Lung microvascular endothelial cell (primary cell): ENCODE results near the gene MT1A. TPM values are rescaled to one million over a fixed set of nuclear protein-coding genes. Genes with fewer than 3 reads are reported as not detected.
"Not testable (repeated sequence)": the region's sequence is repeated elsewhere in the genome, so short reads cannot be mapped to it uniquely, and the experiment has no call there.

Experiments
- DNase-seq, 2 donors: peaks; one replicate each; pipeline versions ENCODE4 v3.0.0 to v3.0.0-alpha.2; 2010; ENCODE audit warnings: low read depth in 2 of 2
- total RNA-seq: library from RNA; depleted of rRNA; stranded (reverse); fragments of >200 nt; gene quantifications from 2 replicates; pipeline ENCODE4 v1.2.1, GENCODE V29; 2014

The MT1A gene
- total RNA-seq, 1 donor from 2014 or later, result 0.79 TPM

GRCh38 chr16:56610017-56610608 lies 28.4 kb upstream of the MT1A start:
- peak; percentile 37 to 87 for DNase-seq

- DNase-seq, result no peak
Measured at GRCh38 chr16:56610609-56611111, 27.8 kb upstream of the MT1A start.

- peak; percentile 36 to 67 for DNase-seq
Measured at GRCh38 chr16:56611281-56611833, 27.1 kb upstream of the MT1A start.

- no peak for DNase-seq
Measured at GRCh38 chr16:56613706-56614105, 24.8 kb upstream of the MT1A start.

- peak in 1 of 2 donors; percentile 72 for DNase-seq
Measured at GRCh38 chr16:56614549-56614991, 23.9 kb upstream of the MT1A start.

GRCh38 chr16:56615353-56615752 lies 23.1 kb upstream of the MT1A start:
- no peak for DNase-seq

GRCh38 chr16:56616608-56617211 lies 21.8 kb upstream of the MT1A start:
- no peak for DNase-seq

GRCh38 chr16:56617212-56618085 lies 21.0 kb upstream of the MT1A start:
- peak in 1 of 2 donors; percentile 64 for DNase-seq

GRCh38 chr16:56618138-56618537 lies 20.3 kb upstream of the MT1A start:
- no peak for DNase-seq

- DNase-seq, result no peak
Measured at GRCh38 chr16:56620339-56620897, 18.0 kb upstream of the MT1A start.

GRCh38 chr16:56621665-56622445 lies 16.6 kb upstream of the MT1A start:
- not testable (repeated sequence) for DNase-seq

GRCh38 chr16:56623184-56623583 lies 15.3 kb upstream of the MT1A start:
- not testable (repeated sequence) for DNase-seq

- no peak for DNase-seq
Measured at GRCh38 chr16:56623637-56624036, 14.8 kb upstream of the MT1A start.

GRCh38 chr16:56625140-56625942 lies 13.1 kb upstream of the MT1A start, which contains the start of gene MT1E:
Gene MT1E, plus strand, starts transcription at chr16:56625781. Its CDS starts 71 bp downstream, at chr16:56625852.
- peak; percentile 76 to 77 for DNase-seq

- DNase-seq, result peak; percentile 63 to 75
Measured at GRCh38 chr16:56625943-56626654, 12.4 kb upstream of the MT1A start.

GRCh38 chr16:56626685-56627084 lies 11.8 kb upstream of the MT1A start:
- DNase-seq, result no peak

GRCh38 chr16:56628486-56629350 lies 9.7 kb upstream of the MT1A start:
- DNase-seq, result no peak

GRCh38 chr16:56629531-56629930 lies 8.9 kb upstream of the MT1A start:
- no peak for DNase-seq
